Ovary (tissue), 9 donors: ENCODE results near the gene GALNT6. TPM values are rescaled to one million over a fixed set of nuclear protein-coding genes. Genes with fewer than 3 reads are reported as not detected.

ENCODE experiments used
- DNase-seq, 5 donors: peaks; one replicate each; pipeline ENCODE4 v3.0.0-alpha.2; 2019 to 2020
- H3K27ac ChIP-seq, 2 donors: fragments of 200-600 bp; one replicate each; pipeline versions ENCODE4 v1.5.1 to v1.8.0; 2019 to 2022
- H3K27me3 ChIP-seq: fragments of 200-600 bp; one replicate; pipeline ENCODE4 v1.8.0; 2022
- H3K36me3 ChIP-seq: fragments of 200-600 bp; sonication (generic); one replicate; pipeline ENCODE4 v1.5.1; 2019
- H3K4me1 ChIP-seq: one replicate; pipeline ENCODE4 v1.8.1; 2013; ENCODE audit warnings: mild to moderate bottlenecking, moderate library complexity; ENCODE audit not compliant: insufficient read depth
- H3K4me3 ChIP-seq: fragments of 200-600 bp; sonication (generic); one replicate; pipeline ENCODE4 v1.5.1; 2017
- H3K9me3 ChIP-seq, 2 donors: fragments of 200-600 bp in 1 of 2; sonication (generic) in 1 of 2; one replicate each; pipeline versions ENCODE4 v1.5.1 to v1.8.1; 2013 to 2019; ENCODE audit warnings: mild to moderate bottlenecking in 1 of 2, moderate library complexity in 1 of 2
- EP300 ChIP-seq: sonication (generic); formaldehyde crosslinking; IDR thresholded peaks from one replicate; pipeline ENCODE4 v1.6.1; 2017; ENCODE audit warnings: antibody characterized with exemption
- POLR2A ChIP-seq: fragments of 450-650 bp; IDR thresholded peaks from one replicate; pipeline ENCODE4 v1.6.1; 2017; ENCODE audit warnings: antibody characterized with exemption, mild to moderate bottlenecking, moderate library complexity
- WGBS, 3 donors: extraction: QIAGEN DNeasy Blood & Tissue Kit in 1 of 3; methylation state at CpG; one replicate each; pipeline versions ENCODE4 v1.1.5 to v1.1.7; 2013 to 2017; 5-methylcytosine and 5-hydroxymethylcytosine counted together
- intact Hi-C, 4 donors: fragments of 100-400 bp; cut with DNase I; formaldehyde crosslinking; loops; one replicate each; pipeline versions ENCODE4 v1.11.0 to v1.15.1; 2022 to 2023
- polyA plus RNA-seq, 2 donors: library from polyadenylated mRNA; stranded (reverse); fragments of 200-250 nt in 1 of 2; fragments of 350-450 nt in 1 of 2; fragmentation: Illumina TruSeq in 1 of 2; extraction: RNeasy Lipid Tissue Mini Kit (QIAGEN cat#74804) in 1 of 2; gene quantifications; one replicate each; pipeline ENCODE4 v1.2.3, GENCODE V29; 2013 to 2014
- total RNA-seq, 7 donors: library from RNA; depleted of rRNA in 2 of 7; stranded (reverse); fragments of >200 nt in 2 of 7; fragmentation: NEBNext Ultra II Directional in 3 of 7; extraction: Animal tissue kit (Norgen Biotek cat#: 25700) in 3 of 7; gene quantifications; one replicate each; pipeline versions ENCODE4 v1.1.0 to v1.2.4, GENCODE V29; 2016 to 2023
- TF ChIP-seq, protein P1 (sequence below), 3 donors: fragments of 450-650 bp in 2 of 3; fragments of 200-600 bp in 1 of 3; IDR thresholded peaks; one replicate each; pipeline versions ENCODE4 v1.5.1 to v1.8.0; 2016 to 2022; ENCODE audit warnings: antibody characterized with exemption in 3 of 3, mild to moderate bottlenecking in 1 of 3
- donor health status: DM: no; HTN: no; CAD: no; lungs with moderate emphysema.
- donor health status: DM: no; HTN: no; CAD: no.
- donor health status: Bipolar disorder and iron deficiency.
- donor health status: DM: yes; HTN: yes; CAD: no.
- donor health status: DM: no; HTN: no; CAD: no.
- donor health status: DM: yes; HTN: yes; CAD: no.

GALNT6 gene
- total and polyA plus RNA-seq, 9 donors = 0.51 to 14.5 (median 2.7) TPM

DNA sequence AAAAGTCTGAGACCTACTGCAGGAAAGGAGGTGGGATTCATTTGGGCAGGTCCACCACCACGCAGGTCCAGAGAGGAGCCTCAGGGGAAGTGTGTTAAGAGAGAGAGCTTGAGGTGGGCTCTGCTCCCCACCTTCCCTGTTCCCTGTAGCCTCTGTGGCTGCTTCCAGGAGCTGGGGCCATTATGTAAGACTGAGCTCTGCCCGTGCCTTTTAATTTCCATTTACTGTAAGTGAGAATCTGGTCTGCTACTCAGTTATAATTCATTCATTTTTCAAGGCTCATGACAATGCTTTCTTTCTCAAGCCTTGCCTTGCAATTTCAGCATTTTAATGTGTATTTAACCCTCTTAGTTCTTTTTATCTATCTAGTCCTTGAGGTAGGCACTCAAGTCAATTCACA is 41.7 kb upstream of the GALNT6 start:
- Histone ChIP-seq H3K36me3 (no peaks in the 10 kb centered on the region), H3K27ac (no peak overlapping the region), H3K27me3 (no peaks in the 10 kb centered on the region), H3K4me3 (no peak overlapping the region), H3K4me1 (no peaks in the 10 kb centered on the region), H3K9me3 (no peaks in the 10 kb centered on the region)
- intact Hi-C loops = no loop called here
- no peak for DNase-seq
- TF ChIP-seq POLR2A (no peak), EP300 (no peak)
- TF ChIP-seq, protein P1, sequence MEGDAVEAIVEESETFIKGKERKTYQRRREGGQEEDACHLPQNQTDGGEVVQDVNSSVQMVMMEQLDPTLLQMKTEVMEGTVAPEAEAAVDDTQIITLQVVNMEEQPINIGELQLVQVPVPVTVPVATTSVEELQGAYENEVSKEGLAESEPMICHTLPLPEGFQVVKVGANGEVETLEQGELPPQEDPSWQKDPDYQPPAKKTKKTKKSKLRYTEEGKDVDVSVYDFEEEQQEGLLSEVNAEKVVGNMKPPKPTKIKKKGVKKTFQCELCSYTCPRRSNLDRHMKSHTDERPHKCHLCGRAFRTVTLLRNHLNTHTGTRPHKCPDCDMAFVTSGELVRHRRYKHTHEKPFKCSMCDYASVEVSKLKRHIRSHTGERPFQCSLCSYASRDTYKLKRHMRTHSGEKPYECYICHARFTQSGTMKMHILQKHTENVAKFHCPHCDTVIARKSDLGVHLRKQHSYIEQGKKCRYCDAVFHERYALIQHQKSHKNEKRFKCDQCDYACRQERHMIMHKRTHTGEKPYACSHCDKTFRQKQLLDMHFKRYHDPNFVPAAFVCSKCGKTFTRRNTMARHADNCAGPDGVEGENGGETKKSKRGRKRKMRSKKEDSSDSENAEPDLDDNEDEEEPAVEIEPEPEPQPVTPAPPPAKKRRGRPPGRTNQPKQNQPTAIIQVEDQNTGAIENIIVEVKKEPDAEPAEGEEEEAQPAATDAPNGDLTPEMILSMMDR (IDR thresholded peaks at IDR 0.05) = no peak
- WGBS, 3 donors = 89 to 94% (median 92%) methylated on average over 2 of the region's 2 CpGs

DNA sequence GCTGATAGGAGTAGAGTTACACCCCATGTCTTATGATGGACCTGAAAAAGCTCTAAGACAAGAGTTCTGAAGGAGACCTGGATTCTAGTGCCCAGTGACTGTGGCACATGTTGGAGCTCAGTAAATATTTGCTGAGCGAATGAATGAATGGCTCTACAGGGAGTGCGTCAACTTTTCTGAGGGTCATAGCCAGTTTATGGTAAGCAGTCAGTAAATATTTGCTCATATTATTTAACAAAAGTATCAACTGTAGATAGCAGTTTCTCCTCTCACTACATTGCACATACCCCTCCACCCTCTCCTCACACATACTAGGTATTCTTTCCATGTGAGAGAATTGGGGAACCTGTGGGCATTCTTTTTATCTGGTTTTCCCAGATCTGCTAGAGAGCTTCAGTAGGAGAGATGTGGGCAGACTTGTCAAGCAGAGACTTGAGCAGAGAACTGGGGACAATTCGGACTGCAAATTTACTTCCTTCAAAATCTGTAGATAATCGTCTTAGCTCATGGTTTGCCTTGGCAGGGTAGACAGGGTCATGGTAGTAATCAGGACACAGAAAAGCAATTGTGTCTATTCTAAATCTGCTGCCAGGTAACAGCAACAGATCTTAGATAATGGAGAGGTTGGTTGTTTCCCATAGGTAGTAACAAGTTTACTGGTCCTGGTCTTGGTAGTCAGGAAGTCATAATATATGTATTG is 39.1 kb upstream of the GALNT6 start:
- Histone ChIP-seq H3K27me3 (no peaks in the 10 kb centered on the region), H3K36me3 (no peaks in the 10 kb centered on the region), H3K9me3 (no peaks in the 10 kb centered on the region), H3K4me1 (no peaks in the 10 kb centered on the region), H3K4me3 (no peak overlapping the region), H3K27ac (no peak overlapping the region)
- TF ChIP-seq, protein P1 (IDR thresholded peaks at IDR 0.05) = no peak
- TF ChIP-seq EP300 = no peak
- TF ChIP-seq POLR2A = no peak
- no peak for DNase-seq
- WGBS, 3 donors = 65 to 84% (median 72%) methylated on average over 4 of the region's 4 CpGs
- intact Hi-C loops = no loop called here

GRCh38 chr12:51429700-51430099 is 38.5 kb upstream of the GALNT6 start:
- intact Hi-C loops = no loop called here
- WGBS, 3 donors = 97 to 98% (median 98%) methylated on average over 4 of the region's 4 CpGs

GRCh38 chr12:51428256-51428655 is 37.0 kb upstream of the GALNT6 start:
- no peak overlapping the region for H3K27ac ChIP-seq
- H3K9me3 ChIP-seq = no peaks in the 10 kb centered on the region
- intact Hi-C loops = no loop called here
- DNase-seq = no peak
- H3K36me3 ChIP-seq = no peaks in the 10 kb centered on the region
- 89 to 91% (median 90%) methylated on average over 4 of the region's 4 CpGs for WGBS, 3 donors
- TF ChIP-seq POLR2A = no peak
- TF ChIP-seq, protein P1 (IDR thresholded peaks at IDR 0.05) = no peak
- no peak for TF ChIP-seq EP300
- no peaks in the 10 kb centered on the region for H3K27me3 ChIP-seq
- no peak overlapping the region for H3K4me3 ChIP-seq
- H3K4me1 ChIP-seq = no peaks in the 10 kb centered on the region

More at GRCh38 chr12:51429700-51430099, 38.5 kb upstream of the GALNT6 start:
- no peak overlapping the region for H3K27ac ChIP-seq
- H3K27me3 ChIP-seq = no peaks in the 10 kb centered on the region
- H3K4me3 ChIP-seq = no peak overlapping the region
- TF ChIP-seq, protein P1 (IDR thresholded peaks at IDR 0.05) = no peak
- no peak for TF ChIP-seq POLR2A
- no peak for TF ChIP-seq EP300
- H3K4me1 ChIP-seq = no peaks in the 10 kb centered on the region
- no peaks in the 10 kb centered on the region for H3K36me3 ChIP-seq
- H3K9me3 ChIP-seq = no peaks in the 10 kb centered on the region
- no peak for DNase-seq
